ENCODE measurements around the gene LY6G6C. TPM values are rescaled to one million over a fixed set of nuclear protein-coding genes. Genes with fewer than 3 reads are reported as not detected.
A peak's percentile ranks its signal among the peaks of the same experiment; 100 is the strongest.

LY6G6C gene
- total RNA-seq, 1 donor from 2014 or later = 0.30 TPM

- H3K9me3 Mint-ChIP-seq (ENCODE audit: low read depth) = no peaks in the 10 kb centered on the region
- H3K27ac Mint-ChIP-seq (ENCODE audit: unreplicated experiment) = no peak overlapping the region
- no peak for DNase-seq (ENCODE audit: low spot score)
- H3K4me1 Mint-ChIP-seq (ENCODE audit: low read depth) = no peaks in the 10 kb centered on the region
- H3K36me3 Mint-ChIP-seq (ENCODE audit: low read depth) = peaks cover 27% of the 10 kb centered on the region
- H3K27me3 Mint-ChIP-seq (ENCODE audit: low read depth) = no peaks in the 10 kb centered on the region
- TF ChIP-seq CTCF (IDR thresholded peaks at IDR 0.05) = no peak
- no peak overlapping the region for H3K4me3 Mint-ChIP-seq (ENCODE audit: unreplicated experiment)
Measured at GRCh38 chr6:31691564-31692108, 29.9 kb downstream of the LY6G6C start.

GRCh38 chr6:31691078-31691463, 30.5 kb downstream of the LY6G6C start:
- H3K27me3 Mint-ChIP-seq (ENCODE audit: low read depth) = no peaks in the 10 kb centered on the region
- H3K4me1 Mint-ChIP-seq (ENCODE audit: low read depth) = no peaks in the 10 kb centered on the region
- no peak for TF ChIP-seq CTCF (IDR thresholded peaks at IDR 0.05)
- H3K27ac Mint-ChIP-seq (ENCODE audit: unreplicated experiment) = no peak overlapping the region
- H3K4me3 Mint-ChIP-seq (ENCODE audit: unreplicated experiment) = no peak overlapping the region
- peaks cover 28% of the 10 kb centered on the region for H3K36me3 Mint-ChIP-seq (ENCODE audit: low read depth)
- no peaks in the 10 kb centered on the region for H3K9me3 Mint-ChIP-seq (ENCODE audit: low read depth)
- DNase-seq (ENCODE audit: low spot score) = no peak

- Mint-ChIP-seq H3K36me3 (ENCODE audit: low read depth) (peaks cover 31% of the 10 kb centered on the region), H3K4me1 (ENCODE audit: low read depth) (no peaks in the 10 kb centered on the region), H3K27me3 (ENCODE audit: low read depth) (no peaks in the 10 kb centered on the region), H3K27ac (ENCODE audit: unreplicated experiment) (no peak overlapping the region), H3K9me3 (ENCODE audit: low read depth) (no peaks in the 10 kb centered on the region), H3K4me3 (ENCODE audit: unreplicated experiment) (no peak overlapping the region)
- no peak for TF ChIP-seq CTCF (IDR thresholded peaks at IDR 0.05)
- DNase-seq (ENCODE audit: low spot score) = no peak
Measured at GRCh38 chr6:31690231-31691077, 31.1 kb downstream of the LY6G6C start.

- TF ChIP-seq CTCF (IDR thresholded peaks at IDR 0.05) = peak; percentile 67
- peaks cover 29% of the 10 kb centered on the region for H3K36me3 Mint-ChIP-seq (ENCODE audit: low read depth)
- no peak overlapping the region for H3K27ac Mint-ChIP-seq (ENCODE audit: unreplicated experiment)
- no peak overlapping the region for H3K4me3 Mint-ChIP-seq (ENCODE audit: unreplicated experiment)
- H3K9me3 Mint-ChIP-seq (ENCODE audit: low read depth) = no peaks in the 10 kb centered on the region
- DNase-seq (ENCODE audit: low spot score) = no peak
- no peaks in the 10 kb centered on the region for H3K27me3 Mint-ChIP-seq (ENCODE audit: low read depth)
- H3K4me1 Mint-ChIP-seq (ENCODE audit: low read depth) = no peaks in the 10 kb centered on the region
Measured at GRCh38 chr6:31689249-31690110, 32.1 kb downstream of the LY6G6C start.
